Prostate gland (tissue), 1 donor: ENCODE data around the gene RCAN2.

Experiments
- POLR2A ChIP-seq: fragments of 450-650 bp; IDR thresholded peaks from one replicate; pipeline ENCODE4 v1.6.1; 2016; ENCODE audit warnings: antibody characterized with exemption, mild to moderate bottlenecking
- POLR2AphosphoS5 ChIP-seq: sonication (generic); formaldehyde crosslinking; IDR thresholded peaks from one replicate; pipeline ENCODE4 v1.6.1; 2017; ENCODE audit warnings: antibody characterized with exemption

DNA sequence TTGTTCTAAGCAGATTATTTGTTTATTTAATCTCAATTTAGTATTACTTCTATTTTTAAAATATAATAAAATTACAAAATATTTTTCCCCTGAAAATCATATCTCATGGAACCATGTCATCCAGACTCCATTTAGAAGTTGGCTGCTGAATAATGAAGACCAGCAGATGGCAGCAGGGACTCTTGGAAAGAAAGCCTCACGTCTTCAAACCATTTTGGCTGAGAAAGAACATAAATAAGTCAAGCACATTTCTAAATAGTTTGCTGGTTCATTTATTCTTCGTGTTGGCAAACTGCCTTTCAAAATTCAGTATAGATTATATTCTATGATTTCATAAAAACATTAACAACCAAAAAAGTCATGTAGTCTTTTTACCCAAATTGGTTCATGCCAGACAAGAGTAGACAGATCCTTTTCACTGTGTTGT lies 71.7 kb downstream of the RCAN2 start:
- TF ChIP-seq POLR2AphosphoS5 (peak; percentile 31), POLR2A (no peak)
